ENCODE measurements around the gene FAM13C. TPM values are rescaled to one million over a fixed set of nuclear protein-coding genes. Genes with fewer than 3 reads are reported as not detected.

Gene FAM13C
- polyA plus RNA-seq, 2 of the 4 experiments (the other 2 are of a cell fraction) = not detected

GRCh38 chr10:59283456-59284091 lies 78.8 kb downstream of the FAM13C start:
- H3K9me3 ChIP-seq = no peaks in the 10 kb centered on the region
- H3K4me3 ChIP-seq = no peak overlapping the region
- WGBS (ENCODE audit: missing lambda C conversion rate) = 13% methylated on average over 9 of the region's 9 CpGs
- no peak overlapping the region for H3K27ac ChIP-seq
- DNase-seq (ENCODE audit: low read depth in 1 of 2, low spot score in 1 of 2) = no peak
- TF ChIP-seq PBX3 (IDR thresholded peaks at IDR 0.05) (no peak), NPAS2 (CRISPR knock-in tag; IDR thresholded peaks at IDR 0.05; ENCODE audit: borderline replicate concordance) (no peak), MAFK (IDR thresholded peaks at IDR 0.05; ENCODE audit: partially characterized antibody) (no peak), EP300 (IDR thresholded peaks at IDR 0.05) (no peak), KDM5A (IDR thresholded peaks at IDR 0.05) (no peak), REST (IDR thresholded peaks at IDR 0.05) (no peak), EHF (CRISPR knock-in tag; IDR thresholded peaks at IDR 0.05) (no peak), ZSCAN20 (CRISPR knock-in tag; IDR thresholded peaks at IDR 0.05) (no peak), RCOR1 (IDR thresholded peaks at IDR 0.05; ENCODE audit: low read depth, low read length) (no peak), RNF2 (IDR thresholded peaks at IDR 0.05; ENCODE audit: borderline replicate concordance, low read depth) (no peak), GATA3 (IDR thresholded peaks at IDR 0.05; ENCODE audit: borderline replicate concordance) (no peak), HEYL (CRISPR knock-in tag; IDR thresholded peaks at IDR 0.05) (no peak), E2F6 (IDR thresholded peaks at IDR 0.05; ENCODE audit: borderline replicate concordance, low read depth) (no peak), CBX8 (IDR thresholded peaks at IDR 0.05) (no peak), EHMT2 (IDR thresholded peaks at IDR 0.05; ENCODE audit: low read depth) (no peak)
- POLR2A ChIA-PET = no interaction called here
- H3K4me2 ChIP-seq = no peak overlapping the region
- no peak for FAIRE-seq
- CTCF ChIA-PET = interaction anchor here (0.5 kb wide), 1 partner anchor 60 kb away, joined by 3 read pairs; no protein-coding TSS in a partner anchor
- ATAC-seq = no peak
- H3K4me1 ChIP-seq = no peaks in the 10 kb centered on the region

GRCh38 chr10:59281861-59282260 lies 80.5 kb downstream of the FAM13C start:
- POLR2A ChIA-PET = no interaction called here
- no peak for ATAC-seq
- no peak overlapping the region for H3K4me2 ChIP-seq
- FAIRE-seq = no peak
- no peak for DNase-seq (ENCODE audit: low read depth in 1 of 2, low spot score in 1 of 2)
- 0% methylated on average over 1 of the region's 1 CpG for WGBS (ENCODE audit: missing lambda C conversion rate)
- H3K4me1 ChIP-seq = no peaks in the 10 kb centered on the region
- no peaks in the 10 kb centered on the region for H3K9me3 ChIP-seq
- TF ChIP-seq HOXB13 (CRISPR knock-in tag; IDR thresholded peaks at IDR 0.05; ENCODE audit: low read depth) = no peak
- no peak for TF ChIP-seq FOSB (CRISPR knock-in tag; IDR thresholded peaks at IDR 0.05)
- no peak for TF ChIP-seq SREBF2 (IDR thresholded peaks at IDR 0.05)
- TF ChIP-seq CBX8 (IDR thresholded peaks at IDR 0.05) = no peak
- TF ChIP-seq RAD21 (conservative IDR thresholded peaks at IDR 0.05 in 1 of 2, IDR thresholded peaks at IDR 0.05 in 1 of 2) = no peak
- no peak for TF ChIP-seq JUN (IDR thresholded peaks at IDR 0.05)
- no peak for TF ChIP-seq RNF2 (IDR thresholded peaks at IDR 0.05; ENCODE audit: borderline replicate concordance, low read depth)
- no peak for TF ChIP-seq RCOR1 (IDR thresholded peaks at IDR 0.05; ENCODE audit: low read depth, low read length)
- no peak for TF ChIP-seq ESRRA (IDR thresholded peaks at IDR 0.05; ENCODE audit: borderline replicate concordance, low read length)
- no peak for TF ChIP-seq ELK1 (IDR thresholded peaks at IDR 0.05; ENCODE audit: low read depth, low read length)
- TF ChIP-seq FOXS1 (CRISPR knock-in tag; IDR thresholded peaks at IDR 0.05) = no peak
- TF ChIP-seq RFX5 (IDR thresholded peaks at IDR 0.05) = no peak
- TF ChIP-seq NPAS2 (CRISPR knock-in tag; IDR thresholded peaks at IDR 0.05; ENCODE audit: borderline replicate concordance) = no peak
- no peak overlapping the region for H3K27ac ChIP-seq
- no peak overlapping the region for H3K4me3 ChIP-seq
- CTCF ChIA-PET = interaction anchor here (1.0 kb wide), 1 partner anchor 45 kb away, joined by 3 read pairs; no protein-coding TSS in a partner anchor
